ENCODE measurements around the gene CCDC24. TPM values are rescaled to one million over a fixed set of nuclear protein-coding genes. Genes with fewer than 3 reads are reported as not detected.
A peak's percentile ranks its signal among the peaks of the same experiment; 100 is the strongest.

The CCDC24 gene
- total RNA-seq, 3 donors from 2014 or later = 1.0 to 1.8 (median 1.2) TPM

DNA sequence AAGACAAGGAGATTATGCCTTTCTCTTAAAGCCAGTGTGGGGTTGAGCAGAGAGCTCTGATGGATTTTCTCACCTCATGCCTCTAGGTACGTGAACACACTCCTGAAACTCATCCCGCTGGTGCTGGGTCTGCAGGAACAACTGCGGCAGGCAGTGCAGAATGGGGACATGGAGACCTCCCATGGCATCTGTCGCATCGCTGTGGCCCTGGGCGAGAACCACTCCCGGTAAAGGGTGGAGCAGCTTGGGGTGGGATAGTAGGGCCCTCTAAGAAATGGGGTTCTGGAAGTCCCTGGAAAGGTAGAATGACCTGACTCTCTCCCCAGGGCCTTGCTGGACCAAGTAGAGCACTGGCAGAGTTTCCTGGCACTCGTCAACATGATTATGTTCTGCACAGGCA lies 35.2 kb upstream of the CCDC24 start:
- Mint-ChIP-seq H3K36me3 (ENCODE audit: insufficient read depth) (peaks cover 20% of the 10 kb centered on the region), H3K9me3 (no peaks in the 10 kb centered on the region), H3K4me3 (no peak overlapping the region), H3K27me3 (ENCODE audit: low read depth) (no peaks in the 10 kb centered on the region), H3K4me1 (ENCODE audit: low read depth) (no peaks in the 10 kb centered on the region)
- ATAC-seq (no peak), DNase-seq (no peak)

DNA sequence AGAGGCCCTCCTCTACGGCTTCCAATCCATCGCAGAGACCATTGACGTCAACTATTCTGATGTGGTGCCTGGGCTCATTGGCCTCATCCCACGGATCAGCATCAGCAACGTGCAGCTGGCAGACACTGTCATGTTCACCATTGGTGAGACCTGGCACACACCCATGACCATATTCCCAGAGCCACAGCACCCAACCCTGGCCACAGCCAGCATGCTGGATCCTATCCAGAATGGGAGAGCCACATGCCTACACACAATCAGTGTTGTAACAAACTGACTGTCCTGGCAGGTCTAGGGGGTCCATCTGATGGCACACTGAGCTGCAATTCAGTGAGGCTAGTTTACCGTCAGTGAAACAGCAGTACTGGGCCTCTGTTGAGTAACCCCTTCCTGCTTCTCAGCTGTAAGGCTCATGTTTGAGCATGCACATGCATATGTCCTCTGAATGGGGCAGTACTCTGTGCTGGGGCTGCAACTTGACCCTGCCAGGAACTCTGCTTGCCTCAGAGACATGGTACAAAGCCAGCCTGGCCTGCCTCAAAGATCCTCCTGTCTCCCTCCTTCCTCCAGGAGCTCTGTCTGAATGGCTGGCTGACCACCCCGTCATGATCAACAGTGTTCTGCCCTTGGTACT lies 33.9 kb upstream of the CCDC24 start:
- H3K4me3 Mint-ChIP-seq = no peak overlapping the region
- H3K9me3 Mint-ChIP-seq = no peaks in the 10 kb centered on the region
- no peak for DNase-seq
- H3K36me3 Mint-ChIP-seq (ENCODE audit: insufficient read depth) = peaks cover 27% of the 10 kb centered on the region
- no peak for ATAC-seq
- H3K27me3 Mint-ChIP-seq (ENCODE audit: low read depth) = no peaks in the 10 kb centered on the region
- no peaks in the 10 kb centered on the region for H3K4me1 Mint-ChIP-seq (ENCODE audit: low read depth)

DNA sequence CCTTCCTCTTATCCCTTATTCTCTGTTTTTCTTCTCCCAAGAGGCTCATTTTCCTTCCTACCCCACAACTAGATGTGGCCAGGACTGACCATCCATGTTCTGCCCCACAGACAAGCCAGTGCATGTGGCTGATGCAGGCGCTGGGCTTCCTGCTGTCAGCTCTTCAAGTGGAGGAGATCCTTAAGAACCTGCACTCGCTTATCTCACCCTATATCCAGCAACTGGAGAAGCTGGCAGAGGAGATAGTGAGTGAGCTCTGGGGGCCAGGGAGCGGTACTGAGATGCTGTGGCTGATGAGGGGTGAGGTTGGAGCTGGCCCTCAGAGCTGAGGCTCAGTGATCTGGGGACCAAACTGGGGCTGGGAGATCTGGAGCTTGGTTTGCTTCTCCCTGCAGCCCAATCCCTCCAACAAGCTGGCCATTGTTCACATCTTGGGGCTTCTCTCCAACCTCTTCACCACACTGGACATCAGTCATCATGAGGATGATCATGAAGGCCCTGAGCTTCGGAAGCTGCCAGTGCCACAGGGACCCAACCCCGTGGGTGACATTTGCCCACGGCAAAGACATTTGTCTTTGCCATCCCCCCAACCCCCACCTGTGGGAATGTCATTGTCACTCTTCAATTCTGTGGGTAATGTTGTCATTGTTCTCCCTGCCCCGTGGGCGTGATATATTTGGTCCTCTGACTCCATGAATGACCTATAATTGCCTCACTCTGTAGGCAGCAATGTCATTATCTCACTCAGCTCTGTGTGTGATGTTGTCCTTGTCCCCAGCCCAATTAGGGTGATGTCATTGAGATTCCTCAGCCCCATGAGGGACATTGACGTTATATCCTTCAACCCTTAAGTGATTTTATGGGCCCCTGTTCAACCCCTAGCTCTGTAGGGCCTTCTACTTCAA lies 32.8 kb upstream of the CCDC24 start:
- Mint-ChIP-seq H3K9me3 (no peaks in the 10 kb centered on the region), H3K4me3 (no peak overlapping the region), H3K27me3 (ENCODE audit: low read depth) (no peaks in the 10 kb centered on the region), H3K36me3 (ENCODE audit: insufficient read depth) (peaks cover 32% of the 10 kb centered on the region), H3K4me1 (ENCODE audit: low read depth) (no peaks in the 10 kb centered on the region)
- DNase-seq = no peak
- ATAC-seq = no peak

DNA sequence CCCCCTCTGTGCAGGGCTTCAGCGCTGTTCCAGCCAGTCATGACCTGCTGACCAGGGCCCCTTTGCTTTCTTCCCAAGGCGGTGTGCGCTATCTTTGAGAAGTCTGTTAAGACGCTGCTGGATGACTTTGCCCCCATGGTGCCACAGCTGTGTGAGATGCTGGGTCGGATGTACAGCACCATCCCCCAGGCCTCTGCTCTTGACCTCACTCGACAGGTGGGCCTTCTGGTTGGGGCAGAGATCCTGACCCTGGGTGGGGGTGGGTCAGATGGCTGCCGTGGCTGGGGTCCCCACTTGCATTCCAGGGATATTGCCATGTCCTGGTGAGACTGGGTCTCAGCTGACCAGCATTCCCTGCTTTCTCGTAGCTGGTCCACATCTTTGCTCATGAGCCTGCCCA lies 30.6 kb upstream of the CCDC24 start:
- Mint-ChIP-seq H3K4me3 (no peak overlapping the region), H3K4me1 (ENCODE audit: low read depth) (no peaks in the 10 kb centered on the region), H3K27me3 (ENCODE audit: low read depth) (no peaks in the 10 kb centered on the region), H3K36me3 (ENCODE audit: insufficient read depth) (peaks cover 32% of the 10 kb centered on the region), H3K9me3 (no peaks in the 10 kb centered on the region)
- ATAC-seq = no peak
- DNase-seq = no peak

DNA sequence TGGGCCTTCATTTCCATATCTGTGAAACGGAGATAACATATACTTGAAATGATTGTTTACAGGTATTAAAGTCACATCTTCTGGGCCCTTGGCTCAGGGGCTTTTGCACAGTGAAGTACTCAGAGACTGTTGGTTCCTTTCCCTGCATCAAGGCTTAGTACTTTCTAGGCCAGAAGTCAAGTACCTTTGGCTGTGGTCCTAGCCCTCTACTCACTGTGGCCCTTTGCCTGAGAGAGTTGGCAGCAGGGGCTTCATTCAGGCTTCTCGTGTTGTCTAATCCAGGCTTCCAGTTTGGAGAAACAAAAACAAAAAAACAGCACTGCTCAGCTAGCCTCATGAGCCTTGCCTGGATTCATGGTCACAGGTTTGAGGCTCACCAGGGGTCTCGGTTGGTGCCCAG lies 29.7 kb upstream of the CCDC24 start:
- no peak overlapping the region for H3K4me3 Mint-ChIP-seq

DNA sequence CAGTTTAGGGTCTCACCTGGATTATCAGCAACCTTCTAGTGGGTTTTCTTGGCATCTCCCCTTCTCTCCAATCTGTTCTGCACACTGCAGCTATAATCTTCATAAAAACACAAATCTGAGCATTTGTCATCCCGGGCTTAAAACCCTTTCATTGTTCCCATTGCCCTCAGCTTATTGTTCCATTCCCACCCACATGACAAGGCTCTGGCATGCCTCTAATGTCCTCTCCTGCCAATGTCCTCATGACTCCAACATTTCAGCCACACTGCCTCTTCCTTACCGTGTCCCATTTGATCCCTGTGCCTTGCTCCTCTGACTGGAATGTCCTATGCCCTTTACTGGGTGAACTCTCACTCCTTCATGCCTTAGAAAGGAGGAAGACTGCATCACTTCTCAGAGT lies 29.1 kb upstream of the CCDC24 start:
- no peak for DNase-seq
- no peak overlapping the region for H3K4me3 Mint-ChIP-seq

More for the DNA sequence above, 29.7 kb upstream of the CCDC24 start:
- DNase-seq = no peak
- no peaks in the 10 kb centered on the region for H3K27me3 Mint-ChIP-seq (ENCODE audit: low read depth)
- no peak for ATAC-seq
- H3K4me1 Mint-ChIP-seq (ENCODE audit: low read depth) = no peaks in the 10 kb centered on the region
- no peaks in the 10 kb centered on the region for H3K9me3 Mint-ChIP-seq
- H3K36me3 Mint-ChIP-seq (ENCODE audit: insufficient read depth) = peaks cover 33% of the 10 kb centered on the region

DNA sequence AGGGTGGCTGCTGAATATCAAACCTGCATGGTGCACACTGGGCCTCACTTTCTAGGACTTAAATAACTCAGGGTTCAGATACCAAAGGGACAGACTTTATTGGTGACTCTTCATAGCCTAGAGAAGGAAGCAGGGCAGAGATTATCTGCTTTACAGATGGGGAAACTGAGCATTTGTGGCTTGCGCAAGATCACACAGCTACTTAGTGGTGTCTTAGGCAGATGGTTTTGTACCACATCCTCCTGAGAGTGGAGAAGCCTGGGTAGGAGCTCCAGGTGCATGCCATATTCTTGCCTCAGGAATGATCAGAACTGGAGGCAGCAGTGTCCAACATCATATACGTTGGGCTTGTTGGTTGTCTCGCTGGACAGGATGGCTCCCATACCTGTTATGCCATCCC lies 28.4 kb upstream of the CCDC24 start:
- DNase-seq (no peak), ATAC-seq (no peak)
- no peaks in the 10 kb centered on the region for H3K9me3 Mint-ChIP-seq
- no peaks in the 10 kb centered on the region for H3K27me3 Mint-ChIP-seq (ENCODE audit: low read depth)
- peaks cover 28% of the 10 kb centered on the region for H3K36me3 Mint-ChIP-seq (ENCODE audit: insufficient read depth)
- no peak overlapping the region for H3K4me3 Mint-ChIP-seq
- no peaks in the 10 kb centered on the region for H3K4me1 Mint-ChIP-seq (ENCODE audit: low read depth)

More for the DNA sequence above, 29.1 kb upstream of the CCDC24 start:
- no peaks in the 10 kb centered on the region for H3K4me1 Mint-ChIP-seq (ENCODE audit: low read depth)
- H3K9me3 Mint-ChIP-seq = no peaks in the 10 kb centered on the region
- no peak for ATAC-seq
- peaks cover 30% of the 10 kb centered on the region for H3K36me3 Mint-ChIP-seq (ENCODE audit: insufficient read depth)
- no peaks in the 10 kb centered on the region for H3K27me3 Mint-ChIP-seq (ENCODE audit: low read depth)

DNA sequence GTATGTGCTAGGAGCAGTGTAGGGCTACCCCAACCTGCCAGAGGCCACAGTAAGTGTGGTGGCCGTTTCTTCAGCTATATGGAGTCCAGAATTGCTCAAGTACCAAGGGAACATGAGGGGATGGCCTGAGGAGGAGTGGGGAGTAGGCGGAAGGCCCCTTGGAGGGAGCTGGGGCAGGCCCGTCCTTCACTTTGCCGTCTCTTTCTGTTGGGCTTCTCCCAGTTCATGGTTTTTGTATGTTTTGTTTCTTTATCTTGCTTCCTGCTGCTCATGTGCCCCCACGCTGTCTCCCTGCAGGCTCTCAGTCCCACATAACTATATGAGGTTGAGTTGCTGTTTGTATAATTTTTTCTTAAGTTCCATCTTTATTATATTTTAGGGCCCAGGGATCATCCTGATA lies 27.5 kb upstream of the CCDC24 start:
- Mint-ChIP-seq H3K4me1 (ENCODE audit: low read depth) (no peaks in the 10 kb centered on the region), H3K9me3 (no peaks in the 10 kb centered on the region), H3K4me3 (no peak overlapping the region), H3K27me3 (ENCODE audit: low read depth) (no peaks in the 10 kb centered on the region), H3K36me3 (ENCODE audit: insufficient read depth) (peaks cover 21% of the 10 kb centered on the region)
- DNase-seq = no peak
- ATAC-seq = no peak

DNA sequence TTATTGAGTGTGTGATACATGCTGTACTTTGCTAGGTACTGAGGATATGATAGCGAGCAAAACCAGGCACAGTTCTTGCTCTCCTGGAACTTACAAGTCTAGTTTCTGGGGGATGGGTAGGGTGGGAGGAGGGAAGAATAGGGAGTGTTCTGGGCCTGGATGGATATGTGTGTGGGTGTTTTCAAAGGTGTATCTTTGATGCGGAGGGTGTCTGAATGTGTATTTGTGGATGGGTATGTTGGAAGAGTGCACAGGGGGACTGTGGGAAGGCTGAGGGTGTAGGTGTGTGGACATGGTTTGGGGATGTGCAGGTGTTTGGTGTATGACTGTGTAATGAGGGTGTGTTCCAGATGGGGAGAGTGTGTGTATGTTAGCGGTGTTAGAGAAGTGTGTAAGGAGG lies 26.1 kb upstream of the CCDC24 start:
- peaks cover 19% of the 10 kb centered on the region for H3K36me3 Mint-ChIP-seq (ENCODE audit: insufficient read depth)
- no peaks in the 10 kb centered on the region for H3K9me3 Mint-ChIP-seq
- ATAC-seq (no peak), DNase-seq (no peak)
- H3K4me3 Mint-ChIP-seq = no peak overlapping the region
- no peaks in the 10 kb centered on the region for H3K27me3 Mint-ChIP-seq (ENCODE audit: low read depth)
- H3K4me1 Mint-ChIP-seq (ENCODE audit: low read depth) = peaks cover 11% of the 10 kb centered on the region

DNA sequence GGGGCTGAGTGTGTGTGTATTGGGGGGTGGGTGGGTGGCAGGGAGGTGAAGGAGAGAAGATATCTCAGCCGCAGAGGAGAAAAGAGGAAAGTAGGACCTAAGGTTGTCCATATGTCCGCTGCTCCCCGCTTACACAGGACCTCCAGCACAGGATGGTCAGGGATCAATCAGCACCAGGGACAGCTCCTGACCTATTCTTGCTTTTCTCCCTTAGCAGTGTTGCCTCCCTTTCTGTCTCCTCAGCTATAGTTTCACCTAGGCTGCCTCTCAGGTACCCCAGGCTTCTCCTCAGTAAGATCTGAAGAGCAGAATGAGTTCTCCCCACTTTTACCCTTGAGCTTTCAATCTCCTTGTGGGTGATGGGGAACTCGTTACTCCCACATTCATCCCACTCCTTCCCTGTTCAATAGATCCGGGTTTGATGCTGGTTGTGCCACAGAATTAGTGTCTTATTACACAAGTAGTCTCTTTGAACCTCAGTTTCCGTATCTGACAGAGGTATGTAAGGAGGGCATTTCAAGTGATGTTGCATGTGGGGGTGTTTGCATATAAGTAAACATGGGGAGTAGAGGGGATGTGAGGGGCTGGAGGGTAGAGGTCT lies 23.0 kb upstream of the CCDC24 start:
- Mint-ChIP-seq H3K27me3 (ENCODE audit: low read depth) (no peaks in the 10 kb centered on the region), H3K4me3 (no peak overlapping the region), H3K4me1 (ENCODE audit: low read depth) (peaks cover 22% of the 10 kb centered on the region), H3K36me3 (ENCODE audit: insufficient read depth) (peaks cover 17% of the 10 kb centered on the region), H3K9me3 (no peaks in the 10 kb centered on the region)
- ATAC-seq (no peak), DNase-seq (no peak)

DNA sequence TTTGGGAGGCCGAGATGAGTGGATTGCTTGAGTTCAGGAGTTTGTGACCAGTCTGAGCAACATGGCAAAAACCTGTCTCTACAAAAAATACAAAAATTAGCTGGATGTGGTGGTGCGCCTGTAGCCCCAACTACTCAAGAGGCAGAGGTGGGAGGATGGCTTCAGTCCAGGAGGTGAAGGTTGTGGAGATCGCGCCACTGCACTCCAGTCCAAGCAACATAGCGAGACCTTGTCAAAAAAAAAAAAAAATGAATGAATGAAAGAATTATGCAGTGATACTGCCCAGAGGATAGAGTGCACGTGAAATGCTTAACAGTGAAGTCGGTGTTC lies 22.0 kb upstream of the CCDC24 start:
- H3K36me3 Mint-ChIP-seq (ENCODE audit: insufficient read depth) = peaks cover 22% of the 10 kb centered on the region
- ATAC-seq = no peak
- peak overlapping the region; percentile 99 for H3K4me3 Mint-ChIP-seq
- H3K4me1 Mint-ChIP-seq (ENCODE audit: low read depth) = peaks cover 31% of the 10 kb centered on the region
- H3K27me3 Mint-ChIP-seq (ENCODE audit: low read depth) = no peaks in the 10 kb centered on the region
- DNase-seq = no peak
- no peaks in the 10 kb centered on the region for H3K9me3 Mint-ChIP-seq

DNA sequence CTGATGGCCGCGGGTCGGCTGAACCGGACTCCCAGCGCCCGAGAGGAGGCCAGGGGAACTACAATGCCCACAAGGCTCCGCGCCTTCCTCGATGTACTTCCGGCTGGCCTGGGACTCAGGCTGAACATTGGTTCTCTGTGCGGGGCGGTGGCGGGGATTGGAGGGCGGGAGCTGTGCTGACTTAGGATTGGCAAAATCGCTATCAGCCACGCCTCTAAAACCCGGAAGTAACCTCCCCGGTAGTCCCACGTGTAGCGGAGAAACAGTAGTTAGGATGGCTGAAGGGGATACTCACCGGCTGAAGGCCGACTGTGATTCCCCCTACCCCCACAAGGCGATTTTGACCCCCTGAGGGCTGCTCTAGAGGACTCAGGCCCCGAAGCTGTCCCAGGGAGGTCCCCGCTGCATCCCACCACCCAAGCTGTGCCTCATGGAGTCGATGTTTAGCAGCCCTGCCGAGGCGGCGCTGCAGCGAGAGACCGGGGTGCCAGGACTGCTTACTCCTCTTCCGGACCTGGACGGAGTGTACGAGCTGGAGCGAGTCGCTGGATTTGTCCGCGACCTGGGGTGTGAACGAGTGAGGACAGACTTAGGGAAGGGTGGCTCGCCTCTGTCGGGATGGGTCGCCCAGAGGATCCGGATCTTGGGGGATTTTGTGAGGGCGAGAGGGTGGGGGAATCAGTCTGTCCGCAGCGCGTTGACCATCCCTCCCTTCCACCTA lies 21.5 kb upstream of the CCDC24 start, which contains the start of gene DPH2:
Gene DPH2 (plus strand): TSS at position 265 of the 721 bp plus-strand sequence. CDS start 166 bp downstream, at position 431.
- peak; percentile 93 for DNase-seq
- peaks cover 22% of the 10 kb centered on the region for H3K36me3 Mint-ChIP-seq (ENCODE audit: insufficient read depth)
- peaks cover 32% of the 10 kb centered on the region for H3K4me1 Mint-ChIP-seq (ENCODE audit: low read depth)
- H3K9me3 Mint-ChIP-seq = no peaks in the 10 kb centered on the region
- ATAC-seq = peak; percentile 90 to 92
- peak within 1 kb of the TSS; percentile 99 for H3K4me3 Mint-ChIP-seq
- no peaks in the 10 kb centered on the region for H3K27me3 Mint-ChIP-seq (ENCODE audit: low read depth)

DNA sequence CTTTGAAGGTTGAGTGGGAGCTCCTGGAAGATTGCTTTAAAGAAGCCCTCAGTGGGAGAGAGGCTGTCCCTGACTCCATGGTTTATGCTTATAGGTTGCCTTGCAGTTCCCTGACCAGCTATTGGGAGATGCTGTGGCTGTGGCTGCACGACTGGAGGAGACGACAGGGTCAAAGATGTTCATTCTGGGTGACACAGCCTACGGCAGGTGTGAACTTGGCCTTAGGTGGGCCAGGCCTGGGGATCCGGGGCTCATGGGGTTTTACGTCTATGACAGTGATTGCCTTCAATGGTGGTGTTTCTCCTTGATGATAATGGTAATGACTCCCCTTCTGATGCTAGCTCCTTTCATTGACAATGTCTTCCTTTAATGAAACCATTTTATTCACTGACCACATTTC lies 20.9 kb upstream of the CCDC24 start:
- Mint-ChIP-seq H3K36me3 (ENCODE audit: insufficient read depth) (peaks cover 22% of the 10 kb centered on the region), H3K27me3 (ENCODE audit: low read depth) (no peaks in the 10 kb centered on the region), H3K9me3 (no peaks in the 10 kb centered on the region), H3K4me3 (peak overlapping the region; percentile 99), H3K4me1 (ENCODE audit: low read depth) (peaks cover 34% of the 10 kb centered on the region)
- no peak for ATAC-seq
- DNase-seq = no peak

DNA sequence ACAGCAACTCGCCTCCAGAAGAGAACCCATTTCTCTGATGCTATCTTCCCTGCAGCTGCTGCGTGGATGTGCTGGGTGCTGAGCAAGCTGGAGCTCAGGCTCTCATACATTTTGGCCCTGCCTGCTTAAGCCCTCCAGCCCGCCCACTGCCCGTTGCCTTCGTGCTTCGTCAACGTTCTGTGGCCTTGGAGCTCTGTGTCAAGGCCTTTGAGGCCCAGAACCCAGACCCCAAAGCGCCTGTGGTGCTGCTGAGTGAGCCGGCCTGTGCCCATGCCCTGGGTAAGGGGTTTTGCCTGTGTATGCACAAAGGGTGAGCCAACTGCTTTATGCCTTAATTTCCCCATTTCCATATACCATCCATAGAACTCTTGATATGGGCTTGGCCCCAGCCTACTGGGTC lies 20.5 kb upstream of the CCDC24 start:
- DNase-seq (no peak), ATAC-seq (no peak)
- H3K4me3 Mint-ChIP-seq = peak overlapping the region; percentile 99
- H3K27me3 Mint-ChIP-seq (ENCODE audit: low read depth) = no peaks in the 10 kb centered on the region
- no peaks in the 10 kb centered on the region for H3K9me3 Mint-ChIP-seq
- peaks cover 22% of the 10 kb centered on the region for H3K36me3 Mint-ChIP-seq (ENCODE audit: insufficient read depth)
- peaks cover 37% of the 10 kb centered on the region for H3K4me1 Mint-ChIP-seq (ENCODE audit: low read depth)

Data from activated T-cell treated with anti-CD3 and anti-CD28 coated beads, Interleukin-2, amount 50 U/mL, for 4 hours (primary cell).